Measurements from ENCODE around the gene POU3F3. TPM values are rescaled to one million over a fixed set of nuclear protein-coding genes. Genes with fewer than 3 reads are reported as not detected.

POU3F3 gene
- polyA plus RNA-seq, 3 donors = not detected

DNA sequence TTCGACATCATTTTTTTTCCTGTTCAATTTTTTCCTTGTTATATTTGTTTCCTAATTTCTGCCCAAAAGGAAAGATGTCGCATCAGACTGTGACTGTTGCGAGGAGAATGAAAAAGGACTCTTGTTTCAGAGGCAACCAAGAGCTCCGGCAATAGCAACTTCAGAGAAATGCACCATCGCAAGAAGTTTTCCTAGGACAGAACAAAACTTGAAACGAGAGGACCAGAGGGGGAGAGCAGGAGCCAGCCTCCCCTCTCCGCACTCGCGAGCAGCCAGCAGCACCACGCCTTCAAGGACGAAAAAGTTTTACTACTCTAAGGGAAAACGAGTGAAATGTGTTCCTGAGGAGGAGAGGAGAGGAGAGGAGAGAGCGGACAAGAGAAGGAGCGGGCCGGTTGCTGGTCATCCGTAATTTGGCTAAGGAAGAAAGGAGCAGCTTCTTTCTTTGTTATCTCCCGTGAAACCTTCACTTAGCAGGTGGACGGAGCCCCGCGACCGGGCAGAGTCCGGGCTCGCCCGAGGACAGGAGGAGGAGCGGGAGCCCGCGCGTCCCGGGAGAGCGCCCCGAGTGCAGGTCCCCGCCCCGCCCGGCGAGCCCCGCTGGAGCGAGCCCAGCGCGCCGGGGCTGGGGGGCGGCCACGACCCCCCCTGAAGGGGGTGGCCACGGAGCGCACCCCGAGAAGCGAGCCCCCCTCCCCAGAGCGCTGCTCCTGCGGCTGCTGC is 744 bp downstream of the POU3F3 start:
- Histone ChIP-seq H3K27me3 (ENCODE audit: control insufficient read depth in 2 of 2, insufficient read depth in 2 of 2, low read length in 2 of 2) (peaks cover 72 to 83% of the 10 kb centered on the region in 2 donors), H3K4me3 (replicated peaks in 1 of 3; ENCODE audit: low read depth in 2 of 3, low read length in 3 of 3) (peak overlapping the region in 1 of 3 experiments; percentile 77), H3K9ac (ENCODE audit: insufficient read depth, low read length, poor library complexity, severe bottlenecking) (no peak overlapping the region), H2AFZ (ENCODE audit: insufficient read depth, low read depth, low read length, poor library complexity, severe bottlenecking) (no peak overlapping the region), H4K20me1 (ENCODE audit: insufficient read depth, low read length) (no peaks in the 10 kb centered on the region), H3K9me3 (replicated peaks in 1 of 2; ENCODE audit: control insufficient read depth in 1 of 2, insufficient read depth in 1 of 2, low read length in 2 of 2) (peaks cover 0 to 23% of the 10 kb centered on the region in 2 donors), H3K4me2 (replicated peaks; ENCODE audit: extremely low read depth, low read length, poor library complexity, severe bottlenecking) (peak overlapping the region; percentile 92), H3K79me2 (ENCODE audit: insufficient read depth, low read length) (no peaks in the 10 kb centered on the region), H3K27ac (ENCODE audit: low read depth in 1 of 2, low read length in 2 of 2) (no peak overlapping the region), H3K4me1 (ENCODE audit: control insufficient read depth in 1 of 2, insufficient read depth in 2 of 2, low read length in 2 of 2) (peaks cover 37 to 51% of the 10 kb centered on the region in 2 donors), H3K36me3 (replicated peaks in 1 of 2; ENCODE audit: control insufficient read depth in 1 of 2, insufficient read depth in 2 of 2, low read length in 2 of 2) (no peaks in the 10 kb centered on the region)
- TF ChIP-seq CTCF (IDR thresholded peaks at IDR 0.05) = no peak
- peaks cover 18 to 29% of the 10 kb centered on the region in 2 donors for H3K36me3 Mint-ChIP-seq
- H3K4me1 Mint-ChIP-seq = peaks cover 55% of the 10 kb centered on the region
- no peak for DNase-seq
- peaks cover 82 to 91% (median 87%) of the 10 kb centered on the region in 3 donors for H3K27me3 Mint-ChIP-seq (ENCODE audit: low read depth in 3 of 3)
- 11% methylated on average over 21 of the region's 48 CpGs for WGBS (ENCODE audit: insufficient coverage)
- peak overlapping the region in 2 of 7 donors; percentile 43 to 61 for H3K27ac Mint-ChIP-seq
- intact Hi-C loops (cut with micrococcal nuclease) = no loop called here
- peak overlapping the region; percentile 91 to 98 for H3K4me3 Mint-ChIP-seq
- peaks cover 0 to 40% (median 30%) of the 10 kb centered on the region in 7 donors for H3K9me3 Mint-ChIP-seq

GRCh38 chr2:104855221-104856085 is 1.5 kb downstream of the POU3F3 start:
- Mint-ChIP-seq H3K36me3 (peaks cover 18 to 29% of the 10 kb centered on the region in 2 donors), H3K27ac (no peak overlapping the region), H3K4me3 (no peak overlapping the region), H3K27me3 (ENCODE audit: low read depth in 3 of 3) (peaks cover 82 to 91% (median 88%) of the 10 kb centered on the region in 3 donors), H3K4me1 (peaks cover 50% of the 10 kb centered on the region), H3K9me3 (peaks cover 0 to 38% (median 30%) of the 10 kb centered on the region in 7 donors)
- H3K27me3 ChIP-seq (ENCODE audit: control insufficient read depth in 2 of 2, insufficient read depth in 2 of 2, low read length in 2 of 2) = peaks cover 72 to 83% of the 10 kb centered on the region in 2 donors
- H3K4me1 ChIP-seq (ENCODE audit: control insufficient read depth in 1 of 2, insufficient read depth in 2 of 2, low read length in 2 of 2) = peaks cover 37 to 51% of the 10 kb centered on the region in 2 donors
- DNase-seq = no peak
- peaks cover 0 to 18% of the 10 kb centered on the region in 2 donors for H3K9me3 ChIP-seq (replicated peaks in 1 of 2; ENCODE audit: control insufficient read depth in 1 of 2, insufficient read depth in 1 of 2, low read length in 2 of 2)
- TF ChIP-seq CTCF (IDR thresholded peaks at IDR 0.05) = no peak
- H2AFZ ChIP-seq (ENCODE audit: insufficient read depth, low read depth, low read length, poor library complexity, severe bottlenecking) = no peak overlapping the region
- no peak overlapping the region for H3K27ac ChIP-seq (ENCODE audit: low read depth in 1 of 2, low read length in 2 of 2)
- WGBS (ENCODE audit: insufficient coverage) = 2% methylated on average over 84 of the region's 135 CpGs
- no peaks in the 10 kb centered on the region for H3K79me2 ChIP-seq (ENCODE audit: insufficient read depth, low read length)
- no peaks in the 10 kb centered on the region for H4K20me1 ChIP-seq (ENCODE audit: insufficient read depth, low read length)
- no peaks in the 10 kb centered on the region for H3K36me3 ChIP-seq (replicated peaks in 1 of 2; ENCODE audit: control insufficient read depth in 1 of 2, insufficient read depth in 2 of 2, low read length in 2 of 2)
- H3K4me3 ChIP-seq (replicated peaks in 1 of 3; ENCODE audit: low read depth in 2 of 3, low read length in 3 of 3) = no peak overlapping the region
- H3K9ac ChIP-seq (ENCODE audit: insufficient read depth, low read length, poor library complexity, severe bottlenecking) = no peak overlapping the region
- intact Hi-C loops (cut with micrococcal nuclease) = no loop called here
- peak overlapping the region; percentile 92 for H3K4me2 ChIP-seq (replicated peaks; ENCODE audit: extremely low read depth, low read length, poor library complexity, severe bottlenecking)
